Activated CD4-positive, alpha-beta T cell treated with anti-CD3 and anti-CD28 coated beads for 36 hours (primary cell): Measurements from ENCODE around the gene RPL27A. TPM values are rescaled to one million over a fixed set of nuclear protein-coding genes. Genes with fewer than 3 reads are reported as not detected.

Experiments
- ATAC-seq: fragments of 200-7000 bp; cut with Tn5 transposase; one replicate; pipeline ENCODE4 v1.10.0; 2021; ENCODE audit warnings: mild to moderate bottlenecking, moderate library complexity
- CTCF ChIA-PET: fragments of 350-600 bp; sonication (Branson Sonifier 250); formaldehyde crosslinking; loops from one replicate; lab custom pipeline; 2021; ENCODE audit warnings: antibody characterized with exemption; lab: Charles Lee
- POLR2A ChIA-PET: fragments of 350-600 bp; sonication (Branson Sonifier 250); formaldehyde crosslinking; loops from one replicate; lab custom pipeline; 2021; ENCODE audit warnings: antibody characterized with exemption, inconsistent platforms; lab: Charles Lee
- DNase-seq: peaks from one replicate; pipeline ENCODE4 v3.0.0-alpha.2; 2020
- H3K27ac Mint-ChIP-seq: one replicate; pipeline ENCODE4 v1.8.0; 2021; ENCODE audit warnings: mixed read lengths
- H3K27me3 Mint-ChIP-seq: one replicate; pipeline ENCODE4 v1.8.0; 2021; ENCODE audit warnings: mixed read lengths
- H3K36me3 Mint-ChIP-seq: one replicate; pipeline ENCODE4 v1.8.0; 2021; ENCODE audit warnings: low read depth, mixed read lengths
- H3K4me1 Mint-ChIP-seq: one replicate; pipeline ENCODE4 v1.8.0; 2021; ENCODE audit warnings: mixed read lengths
- H3K4me3 Mint-ChIP-seq: one replicate; pipeline ENCODE4 v1.8.0; 2021; ENCODE audit warnings: mild to moderate bottlenecking, moderate library complexity, mixed read lengths
- H3K9me3 Mint-ChIP-seq: one replicate; pipeline ENCODE4 v1.8.0; 2021; ENCODE audit warnings: low read depth, mixed read lengths
- intact Hi-C, 2 experiments: fragments of 100-400 bp; cut with DNase I in 1 of 2; cut with micrococcal nuclease in 1 of 2; formaldehyde crosslinking; loops; one replicate each; pipeline versions ENCODE4 v1.14.2 to v1.15.1; 2022 to 2024; cut with DNase I, micrococcal nuclease
- total RNA-seq, 2 experiments: library from RNA; stranded (reverse); gene quantifications; one replicate each; pipeline ENCODE4 v1.2.3, GENCODE V29; 2021

RPL27A gene
- total RNA-seq, 2 experiments from 2014 or later, result 688 to 1,021 TPM

- intact Hi-C loops, result no loop called here
- no peaks in the 10 kb centered on the region for H3K4me1 Mint-ChIP-seq
- H3K9me3 Mint-ChIP-seq, result no peaks in the 10 kb centered on the region
- H3K27me3 Mint-ChIP-seq, result no peaks in the 10 kb centered on the region
- H3K27ac Mint-ChIP-seq, result no peak overlapping the region
- no peak for ATAC-seq
- H3K36me3 Mint-ChIP-seq, result no peaks in the 10 kb centered on the region
- ChIA-PET POLR2A (no interaction called here), CTCF (interaction anchor here (0.6 kb wide), 1 partner anchor 280 kb away, joined by 3 read pairs; no protein-coding TSS in a partner anchor)
- no peak overlapping the region for H3K4me3 Mint-ChIP-seq
- no peak for DNase-seq
Measured at GRCh38 chr11:8735094-8735493, 52.5 kb downstream of the RPL27A start.

DNA sequence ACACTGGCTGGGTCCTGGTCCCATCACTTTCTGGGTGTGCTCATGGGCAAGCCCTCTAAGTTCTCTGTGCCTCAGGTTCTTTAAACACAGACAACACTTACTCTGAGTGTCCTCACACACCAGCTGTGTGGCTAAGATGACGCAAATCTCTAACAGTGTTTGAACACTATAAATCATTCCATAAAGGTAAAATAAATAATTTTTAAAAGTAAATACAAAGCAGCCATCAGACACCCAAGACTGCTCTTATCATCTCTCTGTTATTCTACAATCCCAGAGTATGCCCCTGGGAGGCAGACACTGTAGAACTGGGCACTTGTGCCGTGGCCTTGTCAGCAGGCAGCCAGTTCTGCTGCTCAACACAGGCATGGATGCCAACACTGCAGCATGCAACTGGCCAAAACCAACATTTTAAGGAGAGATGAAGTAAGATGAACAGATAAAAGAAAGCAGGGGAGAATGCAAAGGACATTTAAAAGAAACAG, 56.8 kb downstream of the RPL27A start:
- Mint-ChIP-seq H3K36me3 (no peaks in the 10 kb centered on the region), H3K27ac (no peak overlapping the region), H3K4me3 (no peak overlapping the region), H3K4me1 (peaks cover 3% of the 10 kb centered on the region), H3K9me3 (no peaks in the 10 kb centered on the region), H3K27me3 (no peaks in the 10 kb centered on the region)
- POLR2A ChIA-PET, result no interaction called here
- CTCF ChIA-PET, result interaction anchor here (0.9 kb wide), 1 partner anchor 276 kb away, joined by 3 read pairs; no protein-coding TSS in a partner anchor
- ATAC-seq (no peak), DNase-seq (no peak)
- intact Hi-C loops, result no loop called here

Other genes starting within 250 kb of the RPL27A start
- 1 to 10 TPM in 1 of 2 experiments, under 1 TPM in 1; 0.55 to 1.4 TPM for gene STK33, start 88.6 kb upstream of the RPL27A start, total RNA-seq
- 10 to 100 TPM; 18.3 to 19.5 TPM for gene TRIM66, start 127 bp upstream of the RPL27A start, total RNA-seq
- 10 to 100 TPM; 29.8 to 32.2 TPM for gene AKIP1, start 228.4 kb downstream of the RPL27A start, total RNA-seq